Choroid plexus epithelial cell (primary cell): ENCODE data around the gene RAD51B.
A peak's percentile ranks its signal among the peaks of the same experiment; 100 is the strongest.

Experiments used
- DNase-seq: peaks from one replicate; pipeline ENCODE4 v3.0.0-alpha.2; 2010; ENCODE audit warnings: low read depth
- H3K4me3 ChIP-seq: 2 replicates; pipeline ENCODE4 v1.5.1; 2011; ENCODE audit warnings: low read depth, mild to moderate bottlenecking, control low read depth, low read length, moderate library complexity
- TF ChIP-seq, protein P1 (sequence below): conservative IDR thresholded peaks from 2 replicates; pipeline ENCODE4 v1.5.1; 2011; ENCODE audit warnings: low read depth, mild to moderate bottlenecking, control low read depth, inconsistent platforms, low read length, moderate library complexity

The RAD51B gene

DNA sequence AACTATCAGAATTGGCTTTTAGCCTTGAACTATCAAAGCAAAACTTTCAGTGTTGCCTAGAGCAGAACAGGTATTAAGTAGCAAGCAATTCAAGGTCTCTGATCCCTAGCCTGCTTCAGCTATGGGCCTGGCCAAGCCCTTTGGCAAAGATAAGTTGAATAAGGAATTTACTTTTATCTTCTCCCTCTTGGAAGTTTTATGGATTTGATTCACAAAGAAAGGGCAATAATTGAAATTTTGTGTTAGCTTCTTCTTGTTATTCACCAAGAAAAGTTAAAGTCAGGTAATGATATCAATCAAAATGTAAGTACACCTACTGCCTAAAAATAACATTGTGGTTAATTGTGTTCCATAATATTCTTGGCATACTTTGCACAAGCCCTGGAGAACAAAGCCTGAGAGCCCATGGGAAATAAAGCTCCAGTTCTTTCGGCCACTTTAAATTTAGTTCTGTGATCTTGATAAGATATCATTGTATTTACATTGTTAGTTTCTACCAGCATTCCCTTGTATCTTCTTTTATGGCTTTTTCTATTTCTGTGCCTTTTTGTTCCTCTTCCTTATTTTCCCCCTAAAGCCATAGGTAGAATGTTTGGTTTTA, 158.0 kb downstream of the RAD51B start:
- DNase-seq = no peak
- no peak overlapping the region for H3K4me3 ChIP-seq
- TF ChIP-seq, protein P1, sequence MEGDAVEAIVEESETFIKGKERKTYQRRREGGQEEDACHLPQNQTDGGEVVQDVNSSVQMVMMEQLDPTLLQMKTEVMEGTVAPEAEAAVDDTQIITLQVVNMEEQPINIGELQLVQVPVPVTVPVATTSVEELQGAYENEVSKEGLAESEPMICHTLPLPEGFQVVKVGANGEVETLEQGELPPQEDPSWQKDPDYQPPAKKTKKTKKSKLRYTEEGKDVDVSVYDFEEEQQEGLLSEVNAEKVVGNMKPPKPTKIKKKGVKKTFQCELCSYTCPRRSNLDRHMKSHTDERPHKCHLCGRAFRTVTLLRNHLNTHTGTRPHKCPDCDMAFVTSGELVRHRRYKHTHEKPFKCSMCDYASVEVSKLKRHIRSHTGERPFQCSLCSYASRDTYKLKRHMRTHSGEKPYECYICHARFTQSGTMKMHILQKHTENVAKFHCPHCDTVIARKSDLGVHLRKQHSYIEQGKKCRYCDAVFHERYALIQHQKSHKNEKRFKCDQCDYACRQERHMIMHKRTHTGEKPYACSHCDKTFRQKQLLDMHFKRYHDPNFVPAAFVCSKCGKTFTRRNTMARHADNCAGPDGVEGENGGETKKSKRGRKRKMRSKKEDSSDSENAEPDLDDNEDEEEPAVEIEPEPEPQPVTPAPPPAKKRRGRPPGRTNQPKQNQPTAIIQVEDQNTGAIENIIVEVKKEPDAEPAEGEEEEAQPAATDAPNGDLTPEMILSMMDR = no peak

DNA sequence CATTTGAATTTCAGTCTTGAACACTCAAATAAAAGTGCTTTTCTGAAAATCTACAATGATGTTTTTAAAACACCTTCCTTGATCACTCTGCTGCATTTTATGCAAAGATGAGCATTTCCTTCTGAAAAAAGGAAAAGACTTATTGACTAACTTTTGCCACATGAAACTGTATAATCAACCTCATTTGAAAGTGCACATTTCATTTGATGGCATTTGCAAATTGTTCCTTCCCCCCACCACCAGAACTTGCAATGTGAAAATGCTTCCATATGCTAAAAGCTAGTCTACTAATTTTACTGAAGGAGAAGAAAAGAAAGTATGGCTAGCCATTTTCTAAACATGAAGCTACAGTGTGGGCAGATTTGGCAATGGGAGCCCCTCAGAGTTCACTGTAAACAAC, 159.2 kb downstream of the RAD51B start:
- no peak for DNase-seq
- TF ChIP-seq, protein P1 = no peak

DNA sequence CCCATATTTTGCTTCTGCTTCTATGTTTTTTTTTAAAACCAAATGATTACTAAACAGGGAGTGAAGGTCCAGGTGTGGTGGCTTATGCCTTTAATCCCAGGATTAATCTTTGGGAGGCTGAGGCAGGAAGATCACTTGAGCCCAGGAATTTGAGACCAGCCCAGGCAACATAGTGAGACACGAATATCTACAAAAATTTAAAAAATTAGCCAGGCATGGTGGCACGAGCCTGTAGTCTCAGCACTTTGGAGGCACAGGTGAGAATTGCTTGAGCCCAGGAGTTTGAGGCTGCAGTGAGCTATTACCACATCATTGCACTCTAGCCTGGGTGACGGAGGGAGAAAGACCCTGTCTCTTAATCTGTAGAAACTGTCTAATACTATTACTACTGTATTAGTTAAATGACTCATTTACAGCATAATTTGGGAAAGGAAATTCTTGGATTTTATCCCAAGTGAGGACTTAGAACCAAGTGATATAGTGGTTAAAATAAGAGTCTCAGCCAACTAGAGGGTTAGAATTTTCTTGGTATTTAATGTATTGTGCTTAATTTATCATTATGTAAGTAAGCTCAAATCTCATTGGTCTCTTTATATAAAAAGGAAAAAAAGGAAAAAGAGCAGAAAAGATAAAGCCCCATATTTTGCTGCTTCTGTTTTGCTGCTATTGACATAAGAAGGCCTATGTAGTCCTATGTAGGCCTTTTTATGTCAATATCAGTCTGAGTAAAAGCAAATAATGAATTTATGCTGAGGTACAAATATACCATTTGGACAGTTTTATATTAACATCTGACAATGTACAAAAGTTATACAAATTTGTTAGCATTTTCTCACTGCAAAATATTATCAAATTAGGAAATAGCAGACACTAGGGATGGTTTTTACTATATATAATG, 163.4 kb downstream of the RAD51B start:
- H3K4me3 ChIP-seq = no peak overlapping the region
- DNase-seq = no peak
- TF ChIP-seq, protein P1 = no peak

More for the DNA sequence above, 159.2 kb downstream of the RAD51B start:
- H3K4me3 ChIP-seq = no peak overlapping the region

DNA sequence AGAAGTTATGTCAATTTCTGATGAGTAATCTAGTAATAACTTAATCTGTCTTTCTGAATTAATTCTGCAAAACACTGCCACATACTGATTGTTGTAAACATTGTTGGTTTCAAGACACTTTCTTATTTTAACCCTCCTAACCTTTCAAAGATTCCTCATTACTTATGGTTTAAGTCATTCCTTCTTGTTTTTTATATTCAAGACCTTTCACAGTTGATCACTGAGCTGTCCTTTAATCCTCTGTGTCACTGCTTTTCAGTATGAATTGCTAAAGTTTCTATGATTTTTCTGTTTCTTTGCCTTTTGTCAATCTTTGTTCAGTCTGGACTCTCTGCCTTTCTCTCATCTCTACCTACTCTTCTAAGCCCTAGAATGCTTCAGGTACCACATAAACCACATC, 164.7 kb downstream of the RAD51B start:
- H3K4me3 ChIP-seq = no peak overlapping the region
- peak; percentile 20 for DNase-seq
- TF ChIP-seq, protein P1 = no peak

DNA sequence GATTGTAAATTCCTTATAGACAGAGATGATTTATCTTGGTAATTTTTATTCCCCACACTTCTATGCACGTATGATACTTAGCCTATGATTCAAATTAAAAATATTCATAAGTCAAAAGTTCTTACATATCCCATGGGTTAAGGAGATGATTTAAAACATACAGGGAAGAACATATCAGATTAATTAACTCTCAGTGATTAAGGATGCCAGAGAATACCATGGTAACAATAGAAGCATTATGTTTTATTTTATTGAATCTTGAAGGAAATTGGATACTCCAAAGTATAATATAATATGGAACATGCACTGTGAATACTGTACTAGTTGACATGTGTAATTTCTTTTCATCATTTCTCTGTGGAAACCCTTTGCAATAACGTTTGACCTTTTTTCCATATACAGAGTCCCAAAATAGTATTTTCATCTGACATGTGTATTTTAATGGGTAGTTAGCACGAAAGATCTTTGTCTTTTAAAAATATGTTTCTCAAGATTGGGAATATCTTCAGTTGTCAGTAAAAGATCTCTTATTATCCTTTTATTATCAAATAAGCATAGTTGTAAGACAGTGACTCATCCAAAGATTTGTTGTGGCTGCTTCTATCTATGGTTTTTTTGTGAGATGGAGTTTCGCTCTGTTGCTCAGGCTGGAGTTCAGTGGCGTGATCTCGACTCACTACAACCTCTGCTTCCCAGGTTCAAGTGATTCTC, 166.7 kb downstream of the RAD51B start:
- H3K4me3 ChIP-seq = no peak overlapping the region
- TF ChIP-seq, protein P1 = no peak
- peak; percentile 79 for DNase-seq

DNA sequence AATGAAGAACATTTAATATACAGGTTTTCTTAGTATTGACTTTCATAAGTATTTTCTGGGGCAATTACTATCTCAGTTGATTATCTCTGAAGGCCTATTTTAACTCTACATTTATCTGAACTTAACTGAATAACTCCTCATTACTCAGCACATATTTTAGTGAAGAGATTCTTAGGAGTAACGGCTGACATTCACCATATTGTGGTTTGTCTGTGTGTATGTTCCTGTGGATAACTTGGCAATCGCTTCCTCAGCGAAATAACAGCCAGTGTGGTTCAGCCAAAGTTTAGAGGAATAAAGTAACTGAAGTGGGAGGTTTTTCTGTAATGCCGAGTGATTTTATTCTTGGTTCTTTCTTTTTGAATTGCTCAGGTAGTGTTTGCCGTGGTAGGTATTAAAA, 168.0 kb downstream of the RAD51B start:
- peak; percentile 98 for DNase-seq
- TF ChIP-seq, protein P1 = no peak

DNA sequence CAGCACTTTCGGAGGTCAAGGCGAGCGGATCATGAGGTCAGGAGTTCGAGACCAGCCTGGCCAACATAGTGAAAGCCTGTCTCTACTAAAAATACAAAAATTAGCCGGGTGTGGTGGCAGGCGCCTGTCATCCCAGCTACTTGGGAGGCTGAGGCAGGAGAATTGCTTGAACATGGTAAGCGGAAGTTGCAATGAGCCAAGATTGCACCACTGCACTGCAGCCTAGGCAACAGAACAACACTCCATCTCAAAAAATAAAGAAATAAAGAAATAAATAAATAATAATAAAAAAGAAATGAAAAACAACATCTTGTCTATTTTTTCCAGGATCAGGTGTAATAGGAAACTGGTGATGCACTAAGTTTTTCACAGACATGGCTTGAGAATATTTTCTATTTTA, 168.6 kb downstream of the RAD51B start:
- DNase-seq = peak; percentile 36
- H3K4me3 ChIP-seq = peak overlapping the region; percentile 13

More for the DNA sequence above, 168.0 kb downstream of the RAD51B start:
- H3K4me3 ChIP-seq = peak overlapping the region; percentile 13
